Stimulated activated CD4-positive, alpha-beta T cell treated with anti-CD3 and anti-CD28 coated beads, Interleukin-1b, Interleukin-23, amount 100 ng/mL, for 4 hours (primary cell): ENCODE results near the gene MBD2.
"Not testable (repeated sequence)": the region's sequence is repeated elsewhere in the genome, so short reads cannot be mapped to it uniquely, and the experiment has no call there.

Experiments
- DNase-seq, 2 donors: peaks; one replicate each; pipeline ENCODE4 v3.0.0-alpha.2; 2020; ENCODE audit warnings: low read depth in 2 of 2

MBD2 gene

DNA sequence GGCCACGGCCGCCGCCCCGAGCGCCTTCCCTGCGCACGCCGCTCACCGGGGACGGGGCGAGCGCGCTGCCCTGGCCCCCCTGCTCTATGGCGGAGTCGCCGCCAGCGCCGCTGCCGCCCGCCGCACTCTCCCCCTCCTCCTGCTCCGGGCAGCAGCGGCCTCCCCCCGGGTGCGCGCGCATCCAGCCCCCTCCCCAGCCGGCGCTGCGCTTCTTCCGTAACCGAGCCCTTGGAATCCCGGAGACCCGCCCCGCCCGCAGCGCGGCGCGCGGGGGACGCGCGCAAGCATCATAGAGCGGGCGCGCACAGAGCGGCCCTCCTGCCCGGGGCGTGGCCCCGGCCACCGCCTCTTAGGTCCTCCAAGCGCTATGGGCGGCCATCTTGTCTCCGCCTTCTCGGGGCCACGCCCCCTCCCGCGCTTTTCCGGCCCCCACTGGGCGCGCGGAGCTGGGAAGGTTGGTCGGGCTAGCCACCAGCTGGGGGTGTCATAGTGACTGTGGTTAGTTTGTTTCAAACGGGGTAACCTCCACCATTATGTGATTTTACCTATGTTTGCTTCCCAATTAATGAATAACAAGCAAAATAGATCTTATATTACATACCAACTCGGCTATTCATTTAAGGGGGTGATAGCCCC lies at the start of gene MBD2:
Gene MBD2, minus strand, starts transcription at position 291 of the 636 bp plus-strand sequence. Its CDS starts 110 bp downstream, at position 181.
- DNase-seq = peak; percentile 84 to 92

- peak in 1 of 2 donors; percentile 21 for DNase-seq
These were observed 45.7 kb upstream of the MBD2 start for GRCh38 chr18:54269893-54270844.

- no peak for DNase-seq
These were observed 44.3 kb upstream of the MBD2 start for GRCh38 chr18:54268751-54269150.

- DNase-seq = no peak
These were observed 43.2 kb upstream of the MBD2 start for GRCh38 chr18:54267701-54268100.

- no peak for DNase-seq
These were observed 39.5 kb upstream of the MBD2 start for GRCh38 chr18:54263904-54264336.

DNA sequence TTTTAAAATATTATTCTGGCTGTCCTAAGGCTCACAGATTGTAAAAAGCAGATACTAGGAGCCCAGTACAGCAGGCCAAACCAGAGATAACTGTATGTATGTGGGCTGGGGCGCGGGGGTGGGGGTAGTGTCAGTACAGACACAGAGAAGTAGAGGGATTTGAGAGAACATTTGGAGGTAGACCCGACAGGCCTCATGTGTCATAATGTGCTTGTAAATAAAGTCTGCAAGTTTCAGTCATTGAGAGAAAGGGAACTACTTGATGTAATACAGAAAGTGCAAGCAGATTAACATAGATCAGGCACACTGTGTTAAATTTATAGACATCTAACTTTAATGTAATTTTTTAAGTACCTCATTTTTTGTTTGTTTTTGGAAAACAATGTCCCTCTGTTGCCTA lies 37.4 kb upstream of the MBD2 start:
- peak in 1 of 2 donors; percentile 53 for DNase-seq

GRCh38 chr18:54260396-54261072 lies 36.1 kb upstream of the MBD2 start:
- DNase-seq = no peak

- DNase-seq = not testable (repeated sequence)
These were observed 33.3 kb upstream of the MBD2 start for GRCh38 chr18:54257818-54258217.

DNA sequence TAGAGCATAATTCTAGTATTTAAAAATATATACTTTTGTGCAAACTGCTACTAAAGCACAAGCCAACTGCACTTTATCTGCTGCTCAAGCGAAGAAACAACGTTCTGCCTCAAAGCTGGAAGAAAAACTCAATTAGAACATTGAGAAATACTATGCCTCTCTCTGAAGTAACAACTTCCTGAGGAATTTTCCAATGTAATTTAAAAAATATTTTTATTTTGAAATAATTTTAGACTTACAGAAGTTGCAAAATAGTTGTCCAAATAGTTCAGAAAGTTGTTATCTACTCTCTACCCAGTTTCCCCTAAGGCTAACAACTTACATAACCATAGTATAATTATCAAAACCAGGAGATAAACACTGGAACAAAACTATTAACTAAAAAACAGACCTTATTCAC lies 32.5 kb upstream of the MBD2 start:
- no peak for DNase-seq

- no peak for DNase-seq
These were observed 30.7 kb upstream of the MBD2 start for GRCh38 chr18:54255141-54255540.

DNA sequence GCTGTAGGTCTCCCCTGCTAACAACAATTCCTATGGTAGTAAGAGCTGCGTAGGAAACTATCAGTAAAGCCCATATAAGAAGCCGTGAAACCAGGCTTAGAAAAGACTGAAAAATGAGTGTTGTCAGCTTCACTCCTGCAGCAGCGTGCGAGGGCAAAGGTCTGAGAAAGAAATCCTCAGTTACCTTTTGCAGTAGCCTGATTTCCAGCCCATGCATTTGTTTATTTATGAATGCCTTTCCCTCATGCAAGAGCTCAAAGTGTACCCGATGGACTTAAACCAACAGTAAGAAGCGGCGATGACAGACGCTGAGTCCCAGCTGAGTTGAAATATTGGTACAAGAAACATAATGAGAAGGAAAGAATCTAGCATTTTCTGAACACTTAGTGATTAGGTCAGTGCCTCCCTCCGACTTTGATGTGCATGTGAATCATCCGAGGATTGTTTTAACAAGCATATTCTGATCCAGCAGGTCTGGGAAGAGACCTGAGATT lies 29.8 kb upstream of the MBD2 start:
- no peak for DNase-seq

DNA sequence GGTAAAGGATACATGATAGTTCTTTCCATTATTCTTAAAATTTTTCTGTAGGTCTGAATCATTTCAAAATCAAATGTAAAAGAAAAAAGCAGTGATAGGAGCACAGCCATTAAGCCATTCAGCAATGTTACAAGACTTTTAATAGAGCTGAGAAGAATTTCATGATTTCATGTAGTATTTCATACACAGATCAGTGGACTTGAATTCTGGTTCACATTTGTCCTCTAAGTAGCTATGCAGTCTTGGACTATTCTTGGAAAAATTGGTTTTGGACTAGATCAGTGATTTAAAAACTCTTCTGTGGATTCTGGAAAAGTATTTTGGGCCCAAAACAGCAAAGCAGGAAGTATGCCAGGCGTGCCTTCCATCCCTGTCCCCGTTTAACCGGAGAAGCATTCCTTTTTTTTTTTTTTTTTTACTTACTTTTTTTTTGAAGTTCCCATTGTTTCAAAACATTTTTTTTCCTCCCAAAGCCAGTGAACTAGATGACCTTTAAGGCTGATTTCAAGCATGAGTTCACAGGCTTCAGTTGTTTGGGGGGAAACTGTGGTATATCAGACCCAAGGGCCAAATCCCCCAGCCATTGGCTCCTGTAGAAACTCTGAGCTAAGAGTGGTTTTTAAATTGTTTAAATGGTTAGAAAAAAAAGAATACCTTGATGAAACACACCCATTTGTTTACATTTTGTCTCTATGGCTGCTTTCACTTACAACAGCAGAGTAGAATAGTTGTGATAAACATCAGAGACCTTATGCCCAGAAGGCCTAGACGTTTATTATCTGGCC lies 27.3 kb upstream of the MBD2 start:
- DNase-seq = no peak

- no peak for DNase-seq
These were observed 26.4 kb upstream of the MBD2 start for GRCh38 chr18:54250846-54251261.

GRCh38 chr18:54247511-54248175 lies 23.2 kb upstream of the MBD2 start:
- no peak for DNase-seq

DNA sequence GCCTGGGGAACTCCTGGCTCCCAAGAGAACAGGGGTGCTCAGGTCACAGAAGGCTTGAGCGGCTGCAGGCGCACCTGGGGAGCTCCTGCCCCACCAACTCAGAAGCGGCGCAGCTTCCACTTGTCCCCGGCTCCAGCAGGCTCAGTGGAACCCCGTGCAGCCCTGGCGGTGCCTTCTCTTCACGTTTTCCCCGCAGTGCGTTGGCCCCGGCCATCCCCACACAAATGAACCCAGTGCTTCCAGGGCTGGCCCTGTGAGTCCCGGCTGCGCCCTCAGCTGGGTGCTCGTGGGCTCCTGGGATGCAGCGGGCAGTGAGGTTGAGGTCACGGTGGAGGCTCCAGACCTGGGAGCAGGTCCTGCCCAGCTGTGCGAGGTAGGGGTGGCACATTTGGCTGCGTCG lies 17.9 kb upstream of the MBD2 start:
- no peak for DNase-seq

- no peak for DNase-seq
These were observed 17.0 kb upstream of the MBD2 start for GRCh38 chr18:54241483-54241882.

GRCh38 chr18:54240629-54241107 lies 16.2 kb upstream of the MBD2 start:
- DNase-seq = no peak

DNA sequence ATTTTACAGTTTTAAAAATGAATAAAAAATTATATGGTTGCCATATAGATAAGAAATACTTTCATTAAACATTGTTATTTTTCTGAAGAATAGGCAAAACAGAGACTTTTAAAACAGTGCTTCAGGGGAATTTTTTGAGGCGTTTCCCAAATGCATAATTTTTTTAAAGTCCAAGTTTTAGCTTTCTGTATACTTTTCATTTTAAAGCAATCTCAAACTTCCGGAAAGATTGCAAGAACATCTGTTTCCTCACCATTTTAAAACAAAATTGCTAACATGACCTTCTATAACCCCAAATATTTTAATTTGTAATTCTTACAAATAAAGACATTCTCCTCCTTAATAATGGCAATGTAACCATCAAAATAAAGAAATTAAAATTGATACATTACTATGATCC lies 15.1 kb upstream of the MBD2 start:
- no peak for DNase-seq

GRCh38 chr18:54239091-54239490 lies 14.6 kb upstream of the MBD2 start:
- DNase-seq = no peak

- no peak for DNase-seq
These were observed 13.9 kb upstream of the MBD2 start for GRCh38 chr18:54238173-54238936.
